SK-N-SH treated with all-trans-retinoic acid at 6 μM for 48 hours (cell line): ENCODE results near the gene CCDC88B.

ENCODE experiments used
- PATZ1 ChIP-seq: fragments of 250-450 bp; sonication (Bioruptor Pico); IDR thresholded peaks from 2 replicates; pipeline ENCODE4 v1.8.0; 2020; ENCODE audit warnings: mild to moderate bottlenecking, moderate library complexity, borderline replicate concordance
- POU6F1 ChIP-seq: fragments of 250-450 bp; sonication (Bioruptor Pico); IDR thresholded peaks from 2 replicates; pipeline ENCODE4 v1.8.0; 2021; ENCODE audit warnings: low read depth, mild to moderate bottlenecking, moderate library complexity, borderline replicate concordance

- TF ChIP-seq POU6F1 (CRISPR knock-in tag) (no peak), PATZ1 (CRISPR knock-in tag) (no peak)
Measured at GRCh38 chr11:64327993-64328392, 12.0 kb upstream of the CCDC88B start.
